ENCODE measurements around the gene SACM1L. TPM values are rescaled to one million over a fixed set of nuclear protein-coding genes. Genes with fewer than 3 reads are reported as not detected.

SACM1L gene
- polyA plus RNA-seq, 4 donors: 56.8 to 78.3 (median 65.3) TPM

- DNase-seq (ENCODE audit: low read depth in 4 of 4, low spot score in 3 of 4): no peak
Observed at GRCh38 chr3:45781271-45781670, 92.1 kb downstream of the SACM1L start.

- no peak for DNase-seq (ENCODE audit: low read depth in 4 of 4, low spot score in 3 of 4)
Observed at GRCh38 chr3:45781841-45782240, 92.6 kb downstream of the SACM1L start.

GRCh38 chr3:45782381-45782780, 93.2 kb downstream of the SACM1L start:
- DNase-seq (ENCODE audit: low read depth in 4 of 4, low spot score in 3 of 4): no peak

- no peak for DNase-seq (ENCODE audit: low read depth in 4 of 4, low spot score in 3 of 4)
Observed at GRCh38 chr3:45783667-45784066, 94.5 kb downstream of the SACM1L start.

GRCh38 chr3:45785605-45786150, 96.5 kb downstream of the SACM1L start:
- no peak for DNase-seq (ENCODE audit: low read depth in 4 of 4, low spot score in 3 of 4)

- no peak for DNase-seq (ENCODE audit: low read depth in 4 of 4, low spot score in 3 of 4)
Observed at GRCh38 chr3:45786801-45787495, 97.8 kb downstream of the SACM1L start.

- DNase-seq (ENCODE audit: low read depth in 4 of 4, low spot score in 3 of 4): no peak
Observed at GRCh38 chr3:45787551-45787950, 98.4 kb downstream of the SACM1L start.

GRCh38 chr3:45789235-45789812, 100.1 kb downstream of the SACM1L start:
- no peak for DNase-seq (ENCODE audit: low read depth in 4 of 4, low spot score in 3 of 4)

- DNase-seq (ENCODE audit: low read depth in 4 of 4, low spot score in 3 of 4): no peak
Observed at GRCh38 chr3:45790596-45790995, 101.4 kb downstream of the SACM1L start.

GRCh38 chr3:45792036-45792435, 102.8 kb downstream of the SACM1L start:
- DNase-seq (ENCODE audit: low read depth in 4 of 4, low spot score in 3 of 4): no peak

GRCh38 chr3:45792516-45793172, 103.4 kb downstream of the SACM1L start:
- DNase-seq (ENCODE audit: low read depth in 4 of 4, low spot score in 3 of 4): no peak

- no peak for DNase-seq (ENCODE audit: low read depth in 4 of 4, low spot score in 3 of 4)
Observed at GRCh38 chr3:45793482-45794176, 104.4 kb downstream of the SACM1L start.

- DNase-seq (ENCODE audit: low read depth in 4 of 4, low spot score in 3 of 4): no peak
Observed at GRCh38 chr3:45794177-45794560, 105.0 kb downstream of the SACM1L start.

- no peak for DNase-seq (ENCODE audit: low read depth in 4 of 4, low spot score in 3 of 4)
Observed at GRCh38 chr3:45794660-45795059, 105.5 kb downstream of the SACM1L start.

Other genes starting within 250 kb of the SACM1L start
- 10 to 100 TPM; 13.5 to 18.8 (median 15.7) TPM for gene LIMD1, start 94.6 kb upstream of the SACM1L start, polyA plus RNA-seq (ENCODE audit: insufficient read length in 4 of 4)
- under 1 TPM; 0.03 to 0.15 (median 0.08) TPM for gene SLC6A20, start 107.1 kb downstream of the SACM1L start, polyA plus RNA-seq (ENCODE audit: insufficient read length in 4 of 4)
- 10 to 100 TPM; 37.1 to 72.5 (median 62.3) TPM for gene LZTFL1, start 152.7 kb downstream of the SACM1L start, polyA plus RNA-seq (ENCODE audit: insufficient read length in 4 of 4)
- gene CCR9, start 197.1 kb downstream of the SACM1L start, polyA plus RNA-seq (ENCODE audit: insufficient read length in 4 of 4): under 1 TPM in 3 of 4 donors, not detected in 1; 0.09 to 0.23 (median 0.19) TPM

Data from left renal pelvis (tissue), 4 donors.